Limb (tissue), 2 donors: Measurements from ENCODE around the gene MS4A3.
"Not testable (repeated sequence)": the region's sequence is repeated elsewhere in the genome, so short reads cannot be mapped to it uniquely, and the experiment has no call there.

Experiments
- DNase-seq, 2 donors: peaks; one replicate each; pipeline ENCODE4 v3.0.0-alpha.2; 2016; ENCODE audit errors: extremely low spot score in 2 of 2

The MS4A3 gene, protein sequence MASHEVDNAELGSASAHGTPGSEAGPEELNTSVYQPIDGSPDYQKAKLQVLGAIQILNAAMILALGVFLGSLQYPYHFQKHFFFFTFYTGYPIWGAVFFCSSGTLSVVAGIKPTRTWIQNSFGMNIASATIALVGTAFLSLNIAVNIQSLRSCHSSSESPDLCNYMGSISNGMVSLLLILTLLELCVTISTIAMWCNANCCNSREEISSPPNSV

DNA sequence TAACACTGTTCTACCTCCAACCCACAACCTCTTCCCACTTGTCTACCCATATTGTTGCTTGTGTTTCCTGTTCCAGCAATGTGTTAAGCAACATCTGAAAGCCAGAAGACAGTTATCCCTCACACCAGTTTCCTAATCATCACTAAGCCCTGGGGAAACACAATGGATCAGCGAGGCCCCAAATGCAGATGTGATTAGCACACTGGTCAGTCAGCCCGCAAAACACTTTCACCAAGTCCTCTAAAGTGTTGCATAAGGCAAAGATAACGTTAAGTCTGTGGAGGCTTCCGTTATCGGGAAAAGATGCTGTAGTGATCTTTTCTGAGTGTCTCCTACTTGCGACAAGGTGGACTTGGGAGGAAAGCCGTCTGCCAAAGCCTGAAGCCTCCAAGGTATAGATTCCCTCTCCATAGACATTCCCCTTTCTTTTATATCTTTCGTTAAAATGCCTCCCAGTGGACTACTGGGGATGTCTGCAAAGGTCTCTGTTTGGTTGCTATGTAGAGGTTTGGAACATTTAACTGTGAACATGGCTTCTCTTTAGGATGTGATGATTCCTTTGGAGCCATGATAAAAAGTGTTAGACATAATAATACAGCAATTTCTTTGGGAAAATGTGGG, at the start of gene MS4A3:
Gene MS4A3, plus strand, starts transcription at position 317 of the 621 bp plus-strand sequence. CDS start 4,496 bp downstream, outside the sequence.
- no peak for DNase-seq

DNA sequence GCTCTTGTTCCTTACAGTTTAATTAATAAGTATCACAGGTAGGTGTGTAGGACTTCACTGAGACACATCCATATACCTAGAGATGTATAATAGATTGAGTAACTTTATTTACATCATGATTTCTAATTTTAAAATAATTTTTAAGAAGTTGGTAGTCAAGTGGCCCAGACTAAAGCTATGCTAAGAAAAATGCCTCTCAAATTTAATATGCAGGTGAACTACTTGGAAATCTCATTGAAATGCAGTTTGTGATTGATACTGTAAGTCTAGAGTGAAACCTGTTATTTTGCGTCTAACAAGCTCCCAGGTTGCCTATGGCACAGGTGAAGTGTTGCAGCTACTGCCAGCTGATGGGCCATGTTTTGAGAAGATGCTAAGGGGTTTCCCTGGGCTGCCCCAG, 39.6 kb upstream of the MS4A3 start, which contains the start of gene OOSP4B:
Gene OOSP4B, plus strand, starts transcription at position 301 of the 400 bp plus-strand sequence.
- DNase-seq: no peak

DNA sequence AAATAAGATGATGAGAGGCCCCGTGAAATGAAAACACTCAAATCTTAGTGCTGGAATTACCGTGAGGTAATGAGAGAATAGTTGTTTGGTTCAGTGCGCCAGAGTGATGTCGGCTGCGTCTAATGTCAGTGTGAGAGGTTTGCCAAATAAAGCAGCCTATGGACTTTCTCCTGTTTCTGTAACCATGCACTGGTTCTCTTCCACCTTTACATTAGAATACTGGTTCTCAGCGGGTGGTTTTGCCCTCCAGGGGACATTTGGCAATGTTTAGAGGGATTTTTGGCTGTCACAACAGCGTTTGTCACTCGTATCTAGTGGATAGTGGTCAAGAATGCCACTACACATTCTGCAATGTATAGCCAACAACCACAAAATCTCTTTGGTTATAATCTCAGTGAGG, 38.4 kb upstream of the MS4A3 start:
- DNase-seq: no peak

DNA sequence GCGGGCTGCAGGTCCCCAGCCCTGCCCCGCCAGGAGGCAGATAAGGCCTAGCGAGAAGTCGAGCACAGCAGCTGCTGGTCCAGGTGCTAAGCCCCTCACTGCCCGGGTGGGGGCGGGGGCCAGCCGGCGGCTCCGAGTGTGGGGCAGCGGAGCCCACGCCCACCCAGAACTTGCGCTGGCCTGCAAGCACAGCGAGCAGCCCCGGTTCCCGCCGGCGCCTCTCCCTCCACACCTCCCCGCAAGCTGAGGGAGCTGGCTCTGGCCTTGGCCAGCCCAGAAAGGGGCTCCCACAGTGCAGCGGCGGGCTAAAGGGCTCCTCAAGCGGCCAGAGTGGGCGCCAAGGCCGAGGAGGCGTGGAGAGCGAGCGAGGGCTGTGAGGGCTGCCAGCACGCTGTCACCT, 36.1 kb upstream of the MS4A3 start:
- not testable (repeated sequence) for DNase-seq

DNA sequence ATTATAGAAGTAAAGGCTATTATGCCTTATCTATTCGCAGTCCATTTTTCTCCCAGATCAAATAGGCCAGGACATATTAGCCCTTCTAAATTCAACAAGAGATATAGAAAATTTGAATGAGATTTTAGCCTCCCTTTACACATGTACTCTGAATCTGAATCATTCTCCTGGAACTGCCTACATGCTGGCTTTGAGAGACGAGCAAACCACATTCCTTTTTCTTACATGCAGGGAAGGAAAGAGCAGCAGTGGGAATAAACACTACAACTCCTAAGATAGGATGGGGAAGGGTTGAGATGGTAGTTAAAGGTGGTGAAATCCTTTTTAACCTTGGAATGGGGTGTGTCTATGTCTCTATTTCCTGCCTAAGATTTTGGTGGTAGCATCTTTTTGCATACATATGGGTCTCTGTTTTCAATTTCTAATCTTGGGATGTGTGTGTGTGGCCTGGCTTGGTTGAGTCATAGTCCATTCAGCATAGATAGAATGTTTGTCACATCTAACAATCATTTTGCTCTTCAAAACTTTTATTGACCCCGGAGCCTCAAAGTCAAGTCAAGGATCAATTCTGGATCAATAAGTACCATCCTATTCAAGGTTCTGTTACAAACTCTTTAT, 27.3 kb upstream of the MS4A3 start:
- DNase-seq: no peak

DNA sequence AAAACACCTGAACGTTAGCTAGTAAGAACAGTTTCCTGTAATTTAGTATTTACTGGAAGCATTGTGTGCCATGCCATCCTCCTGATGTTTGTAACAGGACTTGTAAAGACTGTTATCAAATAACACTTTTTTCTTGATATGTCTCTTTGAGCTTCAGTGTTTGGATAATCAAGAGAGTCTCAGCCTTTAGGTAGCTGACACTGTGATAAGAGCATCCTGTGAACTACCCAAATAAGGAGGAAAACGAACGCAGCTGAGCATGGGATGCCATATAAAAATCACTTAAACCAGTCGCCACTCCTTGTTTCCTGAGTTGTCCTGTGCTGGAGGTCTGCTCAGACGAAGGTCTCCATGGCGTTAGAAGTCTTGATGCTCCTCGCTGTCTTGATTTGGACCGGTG, 16.4 kb upstream of the MS4A3 start, which contains the start of gene OOSP2:
Gene OOSP2, plus strand, starts transcription at position 301 of the 400 bp plus-strand sequence. Its CDS starts 51 bp downstream, at position 352.
- no peak for DNase-seq

DNA sequence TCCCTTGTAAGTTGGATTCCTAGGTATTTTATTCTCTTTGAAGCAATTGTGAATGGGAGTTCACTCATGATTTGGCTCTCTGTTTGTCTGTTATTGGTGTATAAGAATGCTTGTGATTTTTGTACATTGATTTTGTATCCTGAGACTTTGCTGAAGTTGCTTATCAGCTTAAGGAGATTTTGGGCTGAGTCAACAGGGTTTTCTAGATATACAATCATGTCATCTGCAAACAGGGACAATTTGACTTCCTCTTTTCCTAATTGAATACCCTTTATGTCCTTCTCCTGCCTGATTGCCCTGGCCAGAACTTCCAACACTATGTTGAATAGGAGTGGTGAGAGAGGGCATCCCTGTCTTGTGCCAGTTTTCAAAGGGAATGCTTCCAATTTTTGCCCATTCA, 6.0 kb upstream of the MS4A3 start:
- not testable (repeated sequence) for DNase-seq

DNA sequence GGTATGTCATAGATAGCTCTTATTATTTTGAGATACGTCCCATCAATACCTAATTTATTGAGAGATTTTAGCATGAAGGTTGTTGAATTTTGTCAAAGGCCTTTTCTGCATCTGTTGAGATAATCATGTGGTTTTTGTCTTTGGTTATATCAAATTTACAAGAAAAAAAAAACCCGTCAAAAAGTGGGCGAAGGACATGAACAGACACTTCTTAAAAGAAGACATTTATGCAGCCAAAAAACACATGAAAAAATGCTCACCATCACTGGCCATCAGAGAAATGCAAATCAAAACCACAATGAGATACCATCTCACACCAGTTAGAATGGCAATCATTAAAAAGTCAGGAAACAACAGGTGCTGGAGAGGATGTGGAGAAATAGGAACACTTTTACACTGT, 5.6 kb upstream of the MS4A3 start:
- DNase-seq: not testable (repeated sequence)

DNA sequence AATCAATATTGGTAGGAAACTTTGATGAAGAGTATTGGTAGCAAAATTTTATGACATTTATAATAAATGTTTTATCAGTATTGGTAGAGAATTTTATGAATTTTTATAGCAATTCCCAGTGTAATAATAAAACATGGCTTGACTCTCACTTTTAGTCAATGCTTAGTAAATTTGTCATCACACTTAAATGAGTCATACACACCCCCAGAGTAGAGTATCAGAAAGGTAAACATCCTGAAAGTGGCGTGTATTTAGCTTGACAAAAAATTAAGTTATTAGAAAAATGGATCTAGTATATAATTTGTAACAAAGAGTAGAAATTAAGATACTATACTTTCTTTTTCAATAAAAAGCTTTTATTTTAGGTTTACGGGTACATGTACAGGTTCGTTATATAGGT, 2.6 kb downstream of the MS4A3 start:
- no peak for DNase-seq

DNA sequence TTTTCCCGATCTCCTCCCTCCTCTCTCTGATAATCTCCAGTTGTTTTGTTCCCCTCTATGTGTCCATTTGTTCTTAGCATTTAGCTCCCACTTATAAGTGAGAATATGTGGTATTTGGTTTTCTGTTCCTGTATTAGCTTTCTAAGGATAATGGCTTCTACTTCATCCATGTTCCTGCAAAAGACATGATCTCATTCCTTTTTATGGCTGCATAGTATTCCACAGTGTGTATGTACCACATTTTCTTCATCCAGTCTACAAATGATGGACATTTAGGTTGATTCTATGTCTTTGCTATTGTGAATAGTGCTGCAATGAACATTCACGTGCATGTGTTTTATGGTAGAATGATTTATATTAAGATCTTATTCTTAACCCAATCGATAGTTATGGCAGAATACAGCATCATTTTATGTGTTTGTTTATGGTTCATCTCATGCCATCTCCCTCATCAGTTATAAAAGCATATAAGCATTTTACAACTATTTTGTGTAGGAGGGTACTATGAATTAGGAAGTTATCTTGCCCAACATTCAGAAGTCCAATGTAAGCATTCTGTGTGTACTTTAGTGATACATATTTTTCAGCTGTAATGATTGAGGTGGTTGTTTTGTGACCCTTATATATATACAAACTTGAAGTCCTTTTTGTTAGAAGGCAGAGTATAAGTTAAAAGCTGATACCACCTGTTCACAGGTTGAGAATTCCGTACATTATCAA, 3.2 kb downstream of the MS4A3 start:
- no peak for DNase-seq

DNA sequence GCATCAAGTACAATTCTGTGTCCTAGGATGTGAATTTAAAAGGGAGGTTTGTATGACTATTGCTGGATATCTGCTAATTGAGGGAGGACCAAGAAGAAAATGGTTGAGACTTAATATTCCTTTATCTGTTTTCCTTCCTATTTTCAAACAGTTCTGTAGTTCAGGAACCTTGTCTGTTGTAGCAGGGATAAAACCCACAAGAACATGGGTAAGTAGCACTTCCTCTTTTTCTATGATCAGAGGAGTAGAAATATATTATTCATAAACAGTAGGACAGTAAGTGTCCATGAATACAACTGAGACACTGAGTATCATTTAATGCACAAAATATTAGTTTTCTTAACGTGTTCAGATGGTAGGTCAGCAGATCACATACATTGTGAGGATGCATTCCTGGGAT, 7.6 kb downstream of the MS4A3 start:
- DNase-seq: no peak

DNA sequence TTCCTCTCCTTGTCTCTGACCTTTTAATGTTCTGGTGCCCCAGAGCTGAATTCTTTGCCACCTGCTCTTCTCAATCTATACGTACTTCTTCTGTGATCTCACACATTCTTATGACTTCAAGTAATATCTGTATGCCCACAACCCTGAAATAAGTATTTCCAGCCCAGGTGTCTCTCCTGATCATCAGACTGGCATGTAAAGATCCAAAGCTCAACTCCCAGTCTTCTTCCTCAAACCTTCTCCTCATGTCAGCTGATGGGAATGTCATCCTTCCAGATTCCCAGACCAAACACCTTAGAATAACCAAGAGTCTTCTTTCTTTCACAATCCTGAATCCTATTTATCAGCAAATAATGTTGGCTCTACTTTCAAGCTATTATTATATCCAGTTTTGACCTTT, 9.3 kb downstream of the MS4A3 start:
- DNase-seq: no peak

DNA sequence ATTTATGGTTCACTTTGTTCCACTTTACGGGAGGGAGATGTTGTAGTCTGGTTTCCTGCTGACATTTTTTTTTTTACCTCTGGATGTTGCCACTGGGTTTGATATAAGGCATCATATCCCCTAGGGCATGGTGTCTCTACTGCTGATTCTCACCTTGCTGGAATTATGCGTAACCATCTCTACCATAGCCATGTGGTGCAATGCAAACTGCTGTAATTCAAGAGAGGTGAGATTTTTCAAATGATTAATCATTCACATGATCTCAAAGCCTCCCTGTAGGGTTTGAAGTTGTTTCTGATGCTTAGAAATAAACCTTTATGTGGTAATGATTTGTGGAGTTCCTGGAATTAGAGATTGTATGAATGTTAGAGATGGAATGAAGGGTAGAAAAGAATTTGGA, 13.0 kb downstream of the MS4A3 start:
- no peak for DNase-seq

DNA sequence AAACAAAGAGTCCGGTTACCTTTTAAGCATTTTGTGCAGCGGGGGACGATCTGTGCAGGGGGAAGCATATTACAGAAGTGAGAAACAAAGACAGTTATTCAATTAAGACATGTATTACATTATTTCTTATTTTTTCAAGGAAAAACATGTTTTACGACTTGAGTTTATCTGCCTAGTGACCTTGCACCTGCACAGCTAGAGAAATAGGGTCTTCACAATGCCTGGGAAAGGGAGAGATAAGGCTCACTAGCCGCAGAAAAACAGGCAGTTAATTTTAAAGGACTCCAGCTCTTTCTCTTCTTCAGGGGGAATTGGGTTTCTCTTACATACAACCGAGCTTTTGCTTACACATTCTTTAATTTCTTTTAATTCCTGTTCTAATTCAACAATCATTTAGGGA, 15.2 kb downstream of the MS4A3 start:
- not testable (repeated sequence) for DNase-seq

DNA sequence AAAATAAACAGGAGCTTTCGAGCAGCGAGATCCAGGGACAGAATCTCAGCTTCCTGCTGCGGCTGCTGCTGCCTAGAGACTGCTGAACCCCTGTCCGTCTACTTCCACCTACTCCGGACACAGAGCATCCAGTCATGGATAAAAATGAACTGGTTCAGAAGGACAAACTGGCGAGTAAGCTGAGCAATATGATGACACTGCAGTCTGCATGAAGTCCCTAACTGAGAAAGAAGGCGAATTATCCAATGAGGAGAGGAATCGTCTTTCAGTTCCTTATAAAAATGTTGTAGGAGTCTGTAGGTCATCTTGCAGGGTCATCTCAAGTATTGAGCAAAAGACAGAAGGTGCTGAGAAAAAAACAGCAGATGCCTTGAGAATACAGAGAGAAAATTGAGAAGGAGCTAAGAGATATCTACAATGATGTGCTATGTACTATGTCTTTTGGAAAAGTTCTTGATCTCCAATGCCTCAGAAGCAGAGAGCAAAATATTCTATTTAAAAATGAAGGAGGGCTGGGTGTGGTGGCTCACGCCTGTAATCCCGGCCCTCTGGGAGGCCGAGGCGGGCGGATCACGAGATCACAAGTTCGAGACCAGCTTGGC, 20.9 kb downstream of the MS4A3 start:
- DNase-seq: no peak

DNA sequence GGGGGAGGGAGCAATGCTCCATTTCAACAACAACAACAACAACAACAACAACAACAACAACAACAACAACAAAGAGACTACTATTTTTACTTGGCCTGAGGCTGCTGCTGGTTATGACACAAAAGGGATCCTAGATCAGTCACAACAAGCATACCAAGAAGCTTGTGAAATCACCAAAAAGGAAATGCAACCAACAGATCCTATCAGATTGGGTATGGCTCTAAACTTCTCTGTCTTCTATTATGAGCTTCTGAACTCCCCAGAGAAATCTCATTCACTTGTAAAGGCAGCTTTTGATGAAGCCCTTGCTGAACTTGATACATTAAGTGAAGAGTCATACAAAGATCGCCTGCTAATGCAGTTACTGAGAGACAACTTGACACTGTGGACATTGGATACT, 21.5 kb downstream of the MS4A3 start:
- DNase-seq: no peak

DNA sequence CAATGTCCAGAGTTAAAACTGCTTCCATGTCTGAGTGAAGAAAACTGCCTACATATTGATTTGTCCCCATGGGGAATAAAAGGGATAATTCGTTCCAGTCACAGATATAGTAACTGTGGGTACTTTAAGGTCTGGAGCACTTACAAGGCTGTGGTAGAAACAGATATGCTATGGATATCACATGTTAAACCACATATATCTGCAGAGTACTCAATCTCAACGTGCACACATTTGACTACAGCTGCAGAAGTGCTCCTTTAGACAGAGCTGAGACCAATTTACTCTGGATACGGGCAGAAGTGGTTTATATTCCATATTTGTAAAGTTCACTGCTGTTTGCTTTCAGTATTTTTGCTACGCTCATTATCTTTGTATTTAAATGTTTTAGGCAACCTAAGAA, 22.3 kb downstream of the MS4A3 start:
- no peak for DNase-seq

DNA sequence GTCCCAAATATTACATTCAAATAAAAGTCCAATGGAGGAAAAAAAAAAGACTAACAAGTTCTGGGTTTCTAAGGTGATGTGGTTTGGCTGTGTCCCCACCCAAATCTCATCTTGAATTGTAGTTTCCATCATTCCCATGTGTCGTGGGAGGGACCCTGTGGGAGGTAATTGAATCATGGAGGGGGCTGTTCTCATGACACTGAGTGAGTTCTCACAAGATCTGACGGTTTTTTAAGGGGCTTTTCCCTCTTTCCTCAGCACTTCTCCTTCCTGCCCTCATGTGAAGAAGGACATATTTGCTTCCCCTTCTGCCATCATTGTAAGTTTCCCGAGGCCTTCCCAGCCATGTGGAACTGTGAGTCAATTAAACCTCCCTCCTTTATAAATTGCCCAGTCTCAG, 24.1 kb downstream of the MS4A3 start:
- DNase-seq: no peak

DNA sequence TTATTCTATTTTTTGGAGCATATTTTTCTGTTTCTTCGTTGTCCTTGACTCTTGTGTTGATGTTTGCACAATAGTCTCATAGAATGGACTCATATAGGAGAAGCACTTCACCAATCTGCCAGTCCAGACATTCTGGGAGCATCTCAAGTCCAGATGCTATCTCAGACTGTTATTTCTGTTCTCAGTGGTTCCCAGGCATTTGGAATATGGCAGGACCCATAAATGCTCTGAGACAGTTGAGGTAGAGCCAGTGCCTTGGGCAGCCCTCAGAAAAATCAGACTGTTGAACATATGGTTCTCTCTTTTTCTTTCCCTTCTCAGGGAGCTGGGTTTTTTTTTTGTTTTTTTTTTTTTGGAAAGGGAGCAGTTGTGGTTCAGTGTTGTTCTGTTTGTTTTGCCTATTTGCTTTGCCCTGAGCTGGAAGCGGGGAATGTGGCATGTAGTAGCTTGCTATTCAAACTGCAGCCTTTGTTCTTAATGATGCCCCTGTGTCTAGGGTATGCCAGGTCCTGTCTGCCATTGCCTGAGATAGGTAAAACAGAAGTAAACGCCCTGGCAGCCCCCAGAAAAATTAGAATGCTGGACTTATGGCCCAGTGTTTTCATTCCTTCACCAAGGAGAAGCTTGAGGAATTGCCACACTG, 28.3 kb downstream of the MS4A3 start:
- no peak for DNase-seq

DNA sequence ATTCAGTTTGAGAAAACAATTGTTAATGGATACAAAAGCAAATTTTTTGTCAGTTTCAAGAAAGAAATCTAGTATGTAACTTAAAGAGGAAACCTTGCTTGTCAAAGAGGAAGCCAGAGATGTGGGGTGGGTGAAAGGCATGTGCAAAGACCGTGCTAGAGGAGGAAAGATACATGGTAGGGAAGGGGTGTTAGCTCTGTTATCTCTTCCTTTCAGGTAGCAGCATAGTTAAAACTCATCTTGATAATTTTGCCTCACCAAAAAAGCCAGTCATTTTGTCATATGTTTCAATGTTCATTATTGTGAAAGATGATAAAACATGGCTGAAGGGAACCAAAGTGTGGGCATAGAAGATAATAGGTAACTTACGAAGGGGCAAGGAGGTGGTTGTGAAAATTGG, 29.4 kb downstream of the MS4A3 start:
- no peak for DNase-seq

DNA sequence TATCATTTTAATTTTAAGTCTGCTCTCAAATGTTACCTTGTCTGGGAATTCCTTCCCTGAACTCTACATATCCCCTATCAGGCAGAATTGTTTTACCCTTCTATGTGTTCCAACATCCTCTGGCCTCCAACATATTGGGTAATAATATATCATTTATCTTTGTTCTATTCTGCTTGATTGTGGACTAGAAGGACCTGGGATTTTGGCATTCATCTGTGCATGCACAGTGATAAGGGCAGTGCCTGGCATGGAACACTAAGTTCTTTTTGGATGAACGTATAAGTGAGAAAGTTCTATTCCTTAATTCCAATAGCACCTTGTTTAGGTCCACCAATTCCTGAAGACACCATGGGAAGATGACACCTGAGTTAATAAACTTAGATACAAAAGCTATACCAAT, 30.8 kb downstream of the MS4A3 start:
- no peak for DNase-seq
